Fibroblast of lung (primary cell): ENCODE data around the gene SDK2. TPM values are rescaled to one million over a fixed set of nuclear protein-coding genes. Genes with fewer than 3 reads are reported as not detected.

ENCODE experiments used
- DNase-seq, 2 donors: peaks; one replicate each; pipeline versions ENCODE4 v3.0.0 to v3.0.0-alpha.2; 2010; ENCODE audit warnings: low read depth in 2 of 2
- H2AFZ ChIP-seq: 2 replicates; pipeline ENCODE4 v1.5.1; 2012; ENCODE audit warnings: low read length, control low read depth, inconsistent platforms
- H3K27ac ChIP-seq: 2 replicates; pipeline ENCODE4 v1.5.1; 2011; ENCODE audit warnings: low read length, control low read depth; ENCODE audit not compliant: insufficient read depth
- H3K27me3 ChIP-seq: 2 replicates; pipeline ENCODE4 v1.5.1; 2011; ENCODE audit warnings: mild to moderate bottlenecking, low read length; ENCODE audit not compliant: control insufficient read depth, insufficient read depth
- H3K36me3 ChIP-seq: 2 replicates; pipeline ENCODE4 v1.5.1; 2011; ENCODE audit warnings: low read length; ENCODE audit not compliant: control insufficient read depth, insufficient read depth
- H3K4me1 ChIP-seq: 2 replicates; pipeline ENCODE4 v1.5.1; 2011; ENCODE audit warnings: low read length; ENCODE audit not compliant: control insufficient read depth, insufficient read depth; ENCODE audit errors: extremely low read depth
- H3K4me2 ChIP-seq: 2 replicates; pipeline ENCODE4 v1.5.1; 2011; ENCODE audit warnings: low read length, control low read depth; ENCODE audit not compliant: insufficient read depth; ENCODE audit errors: extremely low read depth
- H3K4me3 ChIP-seq, 4 experiments: fragments of 200-600 bp in 1 of 4; sonication (generic) in 1 of 4; replicated peaks in 1 of 4; 2 replicates each; pipeline ENCODE4 v1.5.1; 2011 to 2016; ENCODE audit warnings: low read length in 4 of 4, low read depth in 3 of 4, mild to moderate bottlenecking in 3 of 4, control low read depth in 2 of 4, inconsistent platforms in 1 of 4, mixed read lengths in 1 of 4; ENCODE audit not compliant: insufficient read depth in 1 of 4; ENCODE audit errors: control extremely low read depth in 1 of 4
- H3K79me2 ChIP-seq: 2 replicates; pipeline ENCODE4 v1.5.1; 2012; ENCODE audit warnings: mild to moderate bottlenecking, low read length, inconsistent platforms; ENCODE audit not compliant: control insufficient read depth, insufficient read depth
- H3K9ac ChIP-seq: 2 replicates; pipeline ENCODE4 v1.5.1; 2011; ENCODE audit warnings: mild to moderate bottlenecking, low read length, control low read depth; ENCODE audit not compliant: insufficient read depth
- H3K9me3 ChIP-seq: 2 replicates; pipeline ENCODE4 v1.5.1; 2012; ENCODE audit warnings: low read depth, low read length; ENCODE audit not compliant: control insufficient read depth, insufficient read depth
- H4K20me1 ChIP-seq: 2 replicates; pipeline ENCODE4 v1.5.1; 2011; ENCODE audit warnings: low read length; ENCODE audit not compliant: control insufficient read depth, insufficient read depth; ENCODE audit errors: extremely low read depth
- CTCF ChIP-seq, 2 donors: IDR thresholded peaks in 1 of 2; conservative IDR thresholded peaks in 1 of 2; 1 replicate in 1 of 2; 2 replicates in 1 of 2; pipeline ENCODE4 v1.5.1; 2011 to 2012; ENCODE audit warnings: low read length in 2 of 2, control low read depth in 1 of 2, inconsistent platforms in 1 of 2, low read depth in 1 of 2, mild to moderate bottlenecking in 1 of 2
- EZH2 ChIP-seq: IDR thresholded peaks from 2 replicates; pipeline ENCODE4 v1.5.1; 2012; ENCODE audit warnings: low read length, control low read depth, mild to moderate bottlenecking; ENCODE audit errors: missing control alignments
- polyA plus RNA-seq, 2 donors: library from polyadenylated mRNA; depleted of rRNA in 1 of 2; stranded (reverse) in 1 of 2; unstranded in 1 of 2; fragments of >200 nt; gene quantifications; 2 replicates each; pipeline ENCODE4 v1.2.1, GENCODE V29; 2011 to 2012; ENCODE audit warnings: missing spikeins in 1 of 2
- total RNA-seq: library from RNA; depleted of rRNA; stranded (reverse); fragments of >200 nt; gene quantifications from 2 replicates; pipeline ENCODE4 v1.2.1, GENCODE V29; 2014

The SDK2 gene
- total and polyA plus RNA-seq, 2 donors (not counting 1 experiment from before 2014, with no cell fraction given), result under 0.01 to 0.01 TPM

GRCh38 chr17:73547790-73548189 lies 96.5 kb downstream of the SDK2 start:
- no peak overlapping the region for H3K4me2 ChIP-seq
- TF ChIP-seq EZH2 (no peak), CTCF (conservative IDR thresholded peaks at IDR 0.05 in 1 of 2, IDR thresholded peaks at IDR 0.05 in 1 of 2; ENCODE audit: low read depth in 1 of 2, low read length in 2 of 2) (no peak)
- H3K27ac ChIP-seq, result no peak overlapping the region
- no peak overlapping the region for H3K4me3 ChIP-seq
- no peaks in the 10 kb centered on the region for H3K27me3 ChIP-seq
- no peaks in the 10 kb centered on the region for H3K79me2 ChIP-seq
- H4K20me1 ChIP-seq, result no peaks in the 10 kb centered on the region
- H3K4me1 ChIP-seq, result no peaks in the 10 kb centered on the region
- H2AFZ ChIP-seq, result no peak overlapping the region
- H3K9me3 ChIP-seq, result no peaks in the 10 kb centered on the region
- no peaks in the 10 kb centered on the region for H3K36me3 ChIP-seq
- DNase-seq, result no peak
- H3K9ac ChIP-seq, result no peak overlapping the region

GRCh38 chr17:73546770-73547536 lies 97.3 kb downstream of the SDK2 start:
- no peaks in the 10 kb centered on the region for H3K4me1 ChIP-seq
- no peak overlapping the region for H3K4me2 ChIP-seq
- H3K27me3 ChIP-seq, result no peaks in the 10 kb centered on the region
- H4K20me1 ChIP-seq, result no peaks in the 10 kb centered on the region
- H3K27ac ChIP-seq, result no peak overlapping the region
- H2AFZ ChIP-seq, result no peak overlapping the region
- no peak overlapping the region for H3K4me3 ChIP-seq
- H3K9ac ChIP-seq, result no peak overlapping the region
- no peaks in the 10 kb centered on the region for H3K9me3 ChIP-seq
- no peaks in the 10 kb centered on the region for H3K79me2 ChIP-seq
- no peaks in the 10 kb centered on the region for H3K36me3 ChIP-seq
- TF ChIP-seq EZH2, result no peak
- TF ChIP-seq CTCF (conservative IDR thresholded peaks at IDR 0.05 in 1 of 2, IDR thresholded peaks at IDR 0.05 in 1 of 2; ENCODE audit: low read depth in 1 of 2, low read length in 2 of 2), result no peak
- DNase-seq, result no peak

GRCh38 chr17:73546114-73546513 lies 98.1 kb downstream of the SDK2 start:
- Histone ChIP-seq H3K9me3 (no peaks in the 10 kb centered on the region), H2AFZ (no peak overlapping the region), H3K4me2 (no peak overlapping the region), H3K27me3 (no peaks in the 10 kb centered on the region), H3K27ac (no peak overlapping the region), H4K20me1 (no peaks in the 10 kb centered on the region), H3K9ac (no peak overlapping the region), H3K4me1 (no peaks in the 10 kb centered on the region), H3K4me3 (no peak overlapping the region), H3K79me2 (no peaks in the 10 kb centered on the region), H3K36me3 (no peaks in the 10 kb centered on the region)
- TF ChIP-seq EZH2 (no peak), CTCF (conservative IDR thresholded peaks at IDR 0.05 in 1 of 2, IDR thresholded peaks at IDR 0.05 in 1 of 2; ENCODE audit: low read depth in 1 of 2, low read length in 2 of 2) (no peak)
- no peak for DNase-seq
